ENCODE results near the gene BCL2L1.

The BCL2L1 gene

DNA sequence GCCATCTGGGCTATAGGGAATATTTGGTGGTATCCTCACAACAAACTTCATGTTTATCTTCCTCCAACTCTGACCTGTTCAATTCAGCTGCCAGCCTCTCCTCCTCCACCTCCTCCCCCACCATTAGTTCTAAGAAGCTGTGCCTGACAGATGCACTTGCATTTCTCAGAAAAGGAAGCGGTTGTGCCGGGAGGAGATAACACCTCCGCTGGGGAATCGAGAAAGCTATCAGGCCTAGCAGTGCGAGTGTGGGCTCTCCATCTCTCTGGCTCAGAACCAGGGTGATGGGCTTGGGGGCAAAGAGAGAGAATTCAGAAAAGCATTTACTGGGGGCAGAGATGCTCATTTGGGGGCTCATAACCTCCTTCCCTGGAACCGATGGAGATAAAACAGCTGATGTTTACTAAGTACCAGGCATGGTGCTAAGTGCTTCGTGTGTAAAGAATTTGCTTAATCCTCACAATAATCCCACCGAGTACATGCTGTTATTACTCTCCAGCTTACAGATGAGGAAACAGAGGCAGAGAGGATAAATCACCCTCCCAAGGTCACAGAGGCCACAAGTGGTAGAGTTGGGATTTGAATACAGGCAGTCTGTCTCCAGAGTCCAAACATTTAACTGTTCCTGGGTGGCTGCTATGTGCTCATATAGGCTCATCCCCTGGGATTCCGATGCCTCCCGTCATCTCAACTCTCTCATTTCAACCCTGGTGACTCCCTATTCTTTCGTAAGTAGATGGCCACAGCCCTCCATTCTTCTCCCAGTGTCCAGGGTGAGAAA lies 46.6 kb downstream of the BCL2L1 start:
- no peak for TF ChIP-seq ZFX (IDR thresholded peaks at IDR 0.05; ENCODE audit: borderline replicate concordance)
- TF ChIP-seq, protein P1, sequence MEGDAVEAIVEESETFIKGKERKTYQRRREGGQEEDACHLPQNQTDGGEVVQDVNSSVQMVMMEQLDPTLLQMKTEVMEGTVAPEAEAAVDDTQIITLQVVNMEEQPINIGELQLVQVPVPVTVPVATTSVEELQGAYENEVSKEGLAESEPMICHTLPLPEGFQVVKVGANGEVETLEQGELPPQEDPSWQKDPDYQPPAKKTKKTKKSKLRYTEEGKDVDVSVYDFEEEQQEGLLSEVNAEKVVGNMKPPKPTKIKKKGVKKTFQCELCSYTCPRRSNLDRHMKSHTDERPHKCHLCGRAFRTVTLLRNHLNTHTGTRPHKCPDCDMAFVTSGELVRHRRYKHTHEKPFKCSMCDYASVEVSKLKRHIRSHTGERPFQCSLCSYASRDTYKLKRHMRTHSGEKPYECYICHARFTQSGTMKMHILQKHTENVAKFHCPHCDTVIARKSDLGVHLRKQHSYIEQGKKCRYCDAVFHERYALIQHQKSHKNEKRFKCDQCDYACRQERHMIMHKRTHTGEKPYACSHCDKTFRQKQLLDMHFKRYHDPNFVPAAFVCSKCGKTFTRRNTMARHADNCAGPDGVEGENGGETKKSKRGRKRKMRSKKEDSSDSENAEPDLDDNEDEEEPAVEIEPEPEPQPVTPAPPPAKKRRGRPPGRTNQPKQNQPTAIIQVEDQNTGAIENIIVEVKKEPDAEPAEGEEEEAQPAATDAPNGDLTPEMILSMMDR (IDR thresholded peaks at IDR 0.05), result no peak
- no peak overlapping the region for H3K27ac ChIP-seq

DNA sequence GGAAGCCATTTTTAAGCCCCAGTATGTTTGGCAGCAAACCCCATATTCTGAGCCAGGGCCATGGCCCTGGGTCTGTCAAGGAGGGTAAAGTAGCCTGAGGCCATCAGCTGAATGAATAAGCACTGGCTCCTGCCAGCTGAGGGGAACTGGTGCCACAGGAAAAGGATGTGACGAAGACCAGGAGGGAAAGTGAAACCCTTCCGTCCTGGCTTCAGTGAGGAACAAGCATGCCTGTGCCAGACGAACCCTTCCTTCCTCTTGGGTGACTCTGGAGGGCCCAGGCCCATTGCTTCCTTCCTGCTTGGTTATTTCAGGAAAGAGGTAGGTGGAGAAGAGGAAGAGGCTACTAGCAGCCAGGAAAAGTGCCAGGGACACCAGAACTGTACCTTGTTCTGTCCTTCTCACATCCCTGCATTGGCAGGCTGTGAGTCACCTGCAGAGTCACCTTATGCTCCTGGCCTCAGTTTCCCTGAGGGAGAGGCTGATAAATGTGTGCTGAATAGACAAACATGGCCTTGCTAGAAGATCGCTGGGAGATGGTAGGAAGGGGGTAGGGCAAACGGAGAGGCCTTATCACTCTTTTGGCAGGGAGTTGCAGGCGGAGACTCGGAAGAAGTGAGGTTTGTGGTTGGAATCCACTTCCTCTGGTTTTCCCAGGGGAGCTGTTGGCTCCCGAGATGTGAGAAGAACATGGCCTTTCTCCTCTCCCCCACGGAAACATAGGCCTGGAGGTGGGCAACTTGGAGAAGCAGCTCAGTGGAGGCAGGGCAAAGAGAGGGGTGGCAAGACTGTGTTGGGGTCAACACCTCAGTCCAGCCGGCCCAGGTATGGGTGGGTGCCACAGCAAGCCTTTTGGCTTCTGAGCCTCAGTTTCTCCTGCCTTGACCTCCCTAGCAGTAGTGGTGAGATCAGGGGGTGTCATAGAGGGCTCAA lies 47.5 kb downstream of the BCL2L1 start:
- no peak overlapping the region for H3K27ac ChIP-seq
- TF ChIP-seq, protein P1 (IDR thresholded peaks at IDR 0.05), result no peak
- no peak for TF ChIP-seq ZFX (IDR thresholded peaks at IDR 0.05; ENCODE audit: borderline replicate concordance)

DNA sequence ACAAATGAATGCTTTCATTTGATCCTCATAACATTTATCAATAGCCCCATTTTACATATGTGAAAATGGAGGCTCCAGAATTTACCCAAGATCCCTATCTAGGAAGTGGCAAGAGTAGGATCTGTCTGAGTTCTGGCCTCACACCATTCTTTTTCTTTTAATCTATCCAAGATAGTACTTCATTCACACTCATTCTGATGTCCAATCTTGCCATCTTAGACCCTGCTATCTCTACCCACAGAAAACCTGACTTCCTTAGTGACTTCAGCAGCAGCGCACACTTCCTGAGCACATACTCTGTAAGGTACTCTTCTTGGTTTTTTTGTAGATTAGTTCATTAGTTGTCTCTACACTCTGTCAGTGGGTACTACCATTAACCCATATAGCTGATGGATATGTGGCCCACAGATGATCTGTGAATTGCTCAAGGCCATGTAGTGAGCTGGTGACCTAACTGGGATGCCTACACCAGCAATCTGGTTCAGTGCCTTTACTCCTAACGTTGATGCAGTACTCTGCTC lies 48.7 kb downstream of the BCL2L1 start:
- H3K27ac ChIP-seq, result no peak overlapping the region
- TF ChIP-seq, protein P1 (IDR thresholded peaks at IDR 0.05), result no peak
- TF ChIP-seq ZFX (IDR thresholded peaks at IDR 0.05; ENCODE audit: borderline replicate concordance), result no peak

DNA sequence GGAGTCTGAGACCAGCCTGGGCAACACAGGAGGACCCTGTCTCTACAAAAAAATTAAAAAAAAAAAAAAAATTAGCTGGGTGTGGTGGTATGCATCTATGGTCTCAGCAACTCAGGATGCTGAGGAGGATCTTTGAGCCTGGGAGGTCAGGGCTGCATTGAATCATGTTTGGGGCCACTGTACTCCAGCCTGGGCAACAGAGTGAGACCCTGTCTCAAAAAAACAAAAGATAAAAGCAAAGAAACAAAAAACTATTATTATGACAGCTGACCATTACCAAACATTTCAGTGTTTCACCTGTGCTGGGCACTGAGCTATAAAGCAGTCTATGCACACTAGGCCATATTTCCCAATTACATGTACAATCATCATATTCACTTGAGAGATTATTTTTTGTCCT lies 49.2 kb downstream of the BCL2L1 start:
- TF ChIP-seq, protein P1 (IDR thresholded peaks at IDR 0.05), result no peak
- no peak for TF ChIP-seq ZFX (IDR thresholded peaks at IDR 0.05; ENCODE audit: borderline replicate concordance)

DNA sequence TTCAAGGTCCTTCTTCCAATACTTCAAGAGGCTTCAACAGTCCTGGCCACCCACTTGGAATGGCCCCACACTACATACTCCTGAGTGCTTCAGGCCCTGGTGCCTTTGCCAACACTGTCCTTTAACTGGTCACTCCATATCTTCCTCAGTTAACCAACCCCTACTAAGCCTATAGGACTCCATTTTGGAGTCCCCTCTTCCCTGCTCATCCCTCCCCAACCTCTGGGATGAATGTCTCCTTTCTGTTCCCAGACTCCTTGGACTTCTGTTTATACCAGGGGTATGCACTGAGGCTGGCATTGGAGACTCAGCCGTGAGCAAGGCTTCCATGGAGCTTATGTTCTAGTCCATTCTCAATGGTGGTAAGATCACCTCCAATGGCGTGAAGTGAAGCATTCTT lies 51.3 kb downstream of the BCL2L1 start:
- TF ChIP-seq, protein P1 (IDR thresholded peaks at IDR 0.05), result no peak
- TF ChIP-seq ZFX (IDR thresholded peaks at IDR 0.05; ENCODE audit: borderline replicate concordance), result no peak
- H3K27ac ChIP-seq, result no peak overlapping the region

More for the DNA sequence above, 49.2 kb downstream of the BCL2L1 start:
- H3K27ac ChIP-seq, result no peak overlapping the region

DNA sequence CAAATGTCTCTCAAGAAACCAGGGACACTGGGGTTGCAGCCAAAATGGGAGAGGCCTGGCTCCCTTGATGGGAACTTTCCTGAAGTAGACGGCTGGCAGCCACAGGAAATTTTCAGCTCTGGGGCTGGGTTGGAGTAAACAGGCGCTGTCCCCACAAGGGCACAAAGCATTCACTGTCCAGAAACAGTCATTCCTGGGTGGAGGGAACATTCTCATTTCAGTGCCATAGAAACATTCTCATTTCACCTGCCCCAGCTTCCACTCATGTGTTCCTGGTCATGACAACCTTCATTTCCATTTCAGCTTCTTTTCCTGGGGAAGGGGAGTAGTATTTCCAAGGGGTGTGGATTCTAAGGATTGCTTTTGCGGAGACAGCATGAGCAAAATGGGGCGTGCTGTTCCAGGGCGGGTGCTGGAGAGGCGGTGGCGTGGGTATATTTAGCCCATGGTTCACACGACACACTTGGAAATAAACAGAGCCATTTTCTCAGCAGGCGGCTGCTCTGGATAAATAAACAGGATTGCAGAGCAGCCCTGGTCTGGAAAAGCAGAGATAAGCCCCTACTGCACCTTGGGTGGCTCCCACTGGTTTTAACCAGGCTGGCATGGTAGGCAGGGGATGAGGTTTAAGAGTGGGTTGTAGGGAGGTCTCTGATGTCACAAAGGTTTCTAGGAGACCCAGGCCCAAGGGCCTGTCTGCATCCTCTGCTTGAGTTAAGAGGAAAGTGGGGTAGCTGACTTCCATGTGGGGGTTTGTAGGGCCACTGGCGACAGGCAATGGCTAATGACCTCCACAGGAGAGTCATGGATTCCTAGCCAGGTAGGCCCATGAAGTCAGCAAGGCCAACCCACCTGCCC lies 52.1 kb downstream of the BCL2L1 start:
- no peak overlapping the region for H3K27ac ChIP-seq
- no peak for TF ChIP-seq ZFX (IDR thresholded peaks at IDR 0.05; ENCODE audit: borderline replicate concordance)
- TF ChIP-seq, protein P1 (IDR thresholded peaks at IDR 0.05), result no peak

All from 22Rv1 (cell line).